ENCODE results near the gene PHETA2.

Gene PHETA2

GRCh38 chr22:42074132-42074811 is at the start of gene PHETA2:
Gene PHETA2 (plus strand): TSS chr22:42074248. CDS start chr22:42077294, 3,046 bp downstream.
- DNase-seq: no peak

- no peak for DNase-seq
These were observed 48.6 kb upstream of the PHETA2 start for GRCh38 chr22:42025421-42025820.

- DNase-seq: no peak
These were observed 47.3 kb upstream of the PHETA2 start for GRCh38 chr22:42026705-42027104.

GRCh38 chr22:42033263-42034181 is 40.5 kb upstream of the PHETA2 start:
- no peak for DNase-seq

GRCh38 chr22:42035256-42035655 is 38.8 kb upstream of the PHETA2 start:
- no peak for DNase-seq

GRCh38 chr22:42039271-42039670 is 34.8 kb upstream of the PHETA2 start:
- DNase-seq: no peak

GRCh38 chr22:42041784-42042183 is 32.3 kb upstream of the PHETA2 start:
- DNase-seq: no peak

GRCh38 chr22:42050641-42051180 is 23.3 kb upstream of the PHETA2 start:
- no peak for DNase-seq

GRCh38 chr22:42052765-42053164 is 21.3 kb upstream of the PHETA2 start:
- DNase-seq: no peak

- no peak for DNase-seq
These were observed 17.1 kb upstream of the PHETA2 start for GRCh38 chr22:42056757-42057511.

- no peak for DNase-seq
These were observed 13.6 kb upstream of the PHETA2 start for GRCh38 chr22:42060489-42060888.

- DNase-seq: no peak
These were observed 13.0 kb upstream of the PHETA2 start for GRCh38 chr22:42061041-42061440.

GRCh38 chr22:42062506-42063170 is 11.4 kb upstream of the PHETA2 start:
- DNase-seq: no peak

GRCh38 chr22:42064629-42065028 is 9.4 kb upstream of the PHETA2 start:
- no peak for DNase-seq

GRCh38 chr22:42065438-42066125 is 8.5 kb upstream of the PHETA2 start:
- DNase-seq: no peak

- DNase-seq: no peak
These were observed 7.8 kb upstream of the PHETA2 start for GRCh38 chr22:42066126-42066761.

- DNase-seq: no peak
These were observed 7.1 kb upstream of the PHETA2 start for GRCh38 chr22:42066937-42067336.

GRCh38 chr22:42067671-42068251 is 6.3 kb upstream of the PHETA2 start:
- DNase-seq: no peak

GRCh38 chr22:42068291-42068690 is 5.8 kb upstream of the PHETA2 start:
- no peak for DNase-seq

- DNase-seq: no peak
These were observed 4.1 kb upstream of the PHETA2 start for GRCh38 chr22:42069801-42070516.

All from NCI-H345 (cell line).